Loucy (cell line): ENCODE results near the gene FAM53A.

Source experiments
- H2AFZ ChIP-seq: fragments of 200-600 bp; sonication (generic); 2 replicates; pipeline ENCODE4 v1.6.0; 2016; ENCODE audit warnings: antibody characterized with exemption, mild to moderate bottlenecking, low read length, moderate library complexity
- H3F3A ChIP-seq: fragments of 200-600 bp; 2 replicates; pipeline ENCODE4 v1.6.0; 2016; ENCODE audit warnings: antibody characterized with exemption, low read depth, mild to moderate bottlenecking
- H3K27me3 ChIP-seq: fragments of 200-600 bp; sonication (generic); 2 replicates; pipeline ENCODE4 v1.6.1; 2014; ENCODE audit warnings: low read length, mild to moderate bottlenecking; ENCODE audit not compliant: insufficient read depth, poor library complexity, severe bottlenecking
- H3K36me3 ChIP-seq: fragments of 200-600 bp; sonication (generic); 2 replicates; pipeline ENCODE4 v1.6.1; 2016; ENCODE audit warnings: low read length; ENCODE audit not compliant: insufficient read depth
- H3K4me1 ChIP-seq: fragments of 200-600 bp; sonication (generic); 2 replicates; pipeline ENCODE4 v1.5.1; 2014; ENCODE audit warnings: low read length, mild to moderate bottlenecking; ENCODE audit not compliant: insufficient read depth, poor library complexity, severe bottlenecking
- H3K4me2 ChIP-seq: fragments of 200-600 bp; sonication (generic); 2 replicates; pipeline ENCODE4 v1.6.0; 2014; ENCODE audit warnings: antibody characterized with exemption, low read length, low read depth, mild to moderate bottlenecking; ENCODE audit not compliant: poor library complexity, severe bottlenecking
- H3K4me3 ChIP-seq: fragments of 200-600 bp; sonication (generic); 2 replicates; pipeline ENCODE4 v1.5.1; 2014; ENCODE audit warnings: low read length, mild to moderate bottlenecking, mixed read lengths; ENCODE audit not compliant: poor library complexity, severe bottlenecking
- H3K79me2 ChIP-seq: fragments of 200-600 bp; sonication (generic); 2 replicates; pipeline ENCODE4 v1.6.1; 2014; ENCODE audit warnings: low read length; ENCODE audit not compliant: insufficient read depth
- H3K9ac ChIP-seq: fragments of 200-600 bp; sonication (generic); 2 replicates; pipeline ENCODE4 v1.6.0; 2014; ENCODE audit warnings: mild to moderate bottlenecking, low read depth, low read length, moderate library complexity; ENCODE audit not compliant: poor library complexity, severe bottlenecking
- H3K9me2 ChIP-seq: fragments of 200-600 bp; sonication (generic); replicated peaks from 2 replicates; pipeline ENCODE4 v1.6.1; 2016; ENCODE audit warnings: low read depth, low read length, mixed read lengths
- H3K9me3 ChIP-seq: fragments of 200-600 bp; sonication (generic); 2 replicates; pipeline ENCODE4 v1.6.1; 2014; ENCODE audit warnings: mild to moderate bottlenecking, antibody characterized with exemption, low read length, low read depth; ENCODE audit not compliant: insufficient read depth
- H4K20me1 ChIP-seq: fragments of 200-600 bp; sonication (generic); 2 replicates; pipeline ENCODE4 v1.6.0; 2014; ENCODE audit warnings: antibody characterized with exemption, low read length, mild to moderate bottlenecking; ENCODE audit not compliant: insufficient read depth, poor library complexity, severe bottlenecking
- EZH2phosphoT487 ChIP-seq: fragments of 200-600 bp; IDR thresholded peaks from 2 replicates; pipeline ENCODE4 v1.6.1; 2018; ENCODE audit warnings: antibody characterized with exemption, mild to moderate bottlenecking, moderate library complexity, borderline replicate concordance
- TF ChIP-seq, protein P1 (sequence below): fragments of 200-600 bp; sonication (generic); conservative IDR thresholded peaks from 2 replicates; pipeline ENCODE4 v1.5.1; 2014; ENCODE audit warnings: mild to moderate bottlenecking, antibody characterized with exemption, low read length

FAM53A gene

GRCh38 chr4:1656986-1657385 is 27.1 kb downstream of the FAM53A start:
- Histone ChIP-seq H3K79me2 (no peaks in the 10 kb centered on the region), H3K4me1 (no peaks in the 10 kb centered on the region), H4K20me1 (no peaks in the 10 kb centered on the region), H3K9me2 (no peaks in the 10 kb centered on the region), H3K36me3 (no peaks in the 10 kb centered on the region), H2AFZ (no peak overlapping the region), H3F3A (no peaks in the 10 kb centered on the region), H3K4me3 (no peak overlapping the region), H3K9ac (no peak overlapping the region), H3K27me3 (no peaks in the 10 kb centered on the region), H3K9me3 (no peaks in the 10 kb centered on the region), H3K4me2 (no peak overlapping the region)
- TF ChIP-seq, protein P1, sequence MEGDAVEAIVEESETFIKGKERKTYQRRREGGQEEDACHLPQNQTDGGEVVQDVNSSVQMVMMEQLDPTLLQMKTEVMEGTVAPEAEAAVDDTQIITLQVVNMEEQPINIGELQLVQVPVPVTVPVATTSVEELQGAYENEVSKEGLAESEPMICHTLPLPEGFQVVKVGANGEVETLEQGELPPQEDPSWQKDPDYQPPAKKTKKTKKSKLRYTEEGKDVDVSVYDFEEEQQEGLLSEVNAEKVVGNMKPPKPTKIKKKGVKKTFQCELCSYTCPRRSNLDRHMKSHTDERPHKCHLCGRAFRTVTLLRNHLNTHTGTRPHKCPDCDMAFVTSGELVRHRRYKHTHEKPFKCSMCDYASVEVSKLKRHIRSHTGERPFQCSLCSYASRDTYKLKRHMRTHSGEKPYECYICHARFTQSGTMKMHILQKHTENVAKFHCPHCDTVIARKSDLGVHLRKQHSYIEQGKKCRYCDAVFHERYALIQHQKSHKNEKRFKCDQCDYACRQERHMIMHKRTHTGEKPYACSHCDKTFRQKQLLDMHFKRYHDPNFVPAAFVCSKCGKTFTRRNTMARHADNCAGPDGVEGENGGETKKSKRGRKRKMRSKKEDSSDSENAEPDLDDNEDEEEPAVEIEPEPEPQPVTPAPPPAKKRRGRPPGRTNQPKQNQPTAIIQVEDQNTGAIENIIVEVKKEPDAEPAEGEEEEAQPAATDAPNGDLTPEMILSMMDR = no peak
- no peak for TF ChIP-seq EZH2phosphoT487

- Histone ChIP-seq H4K20me1 (no peaks in the 10 kb centered on the region), H3K9ac (no peak overlapping the region), H3K36me3 (no peaks in the 10 kb centered on the region), H2AFZ (no peak overlapping the region), H3K9me3 (no peaks in the 10 kb centered on the region), H3F3A (no peaks in the 10 kb centered on the region), H3K79me2 (no peaks in the 10 kb centered on the region), H3K4me1 (no peaks in the 10 kb centered on the region), H3K9me2 (no peaks in the 10 kb centered on the region), H3K4me3 (no peak overlapping the region), H3K27me3 (no peaks in the 10 kb centered on the region), H3K4me2 (no peak overlapping the region)
- TF ChIP-seq, protein P1 = no peak
- TF ChIP-seq EZH2phosphoT487 = no peak
Observed at GRCh38 chr4:1656132-1656531, 28.0 kb downstream of the FAM53A start.

- no peaks in the 10 kb centered on the region for H4K20me1 ChIP-seq
- TF ChIP-seq, protein P1 = no peak
- no peak for TF ChIP-seq EZH2phosphoT487
- H3K36me3 ChIP-seq = no peaks in the 10 kb centered on the region
- no peak overlapping the region for H3K9ac ChIP-seq
- H3K4me1 ChIP-seq = no peaks in the 10 kb centered on the region
- no peak overlapping the region for H3K4me2 ChIP-seq
- H3K9me2 ChIP-seq = no peaks in the 10 kb centered on the region
- no peak overlapping the region for H3K4me3 ChIP-seq
- no peak overlapping the region for H2AFZ ChIP-seq
- no peaks in the 10 kb centered on the region for H3K79me2 ChIP-seq
- no peaks in the 10 kb centered on the region for H3K27me3 ChIP-seq
- no peaks in the 10 kb centered on the region for H3F3A ChIP-seq
- no peaks in the 10 kb centered on the region for H3K9me3 ChIP-seq
Observed at GRCh38 chr4:1655676-1656075, 28.4 kb downstream of the FAM53A start.
